ENCODE results near the gene LRMDA. TPM values are rescaled to one million over a fixed set of nuclear protein-coding genes. Genes with fewer than 3 reads are reported as not detected.

The LRMDA gene
- total RNA-seq, 2 experiments from 2014 or later: not detected

- Histone ChIP-seq H3K36me3 (ENCODE audit: insufficient read depth, low read length) (no peaks in the 10 kb centered on the region), H2AFZ (ENCODE audit: low read length) (no peak overlapping the region), H3K9me2 (ENCODE audit: insufficient read depth, low read length) (no peaks in the 10 kb centered on the region), H4K20me1 (ENCODE audit: insufficient read depth, low read length) (no peaks in the 10 kb centered on the region), H3K9me3 (ENCODE audit: low read length) (no peaks in the 10 kb centered on the region), H3K79me2 (ENCODE audit: insufficient read depth, low read depth, low read length) (no peaks in the 10 kb centered on the region), H3K27ac (ENCODE audit: low read depth, low read length, poor library complexity, severe bottlenecking) (no peak overlapping the region), H3K4me2 (ENCODE audit: low read length) (no peak overlapping the region), H3K4me1 (ENCODE audit: insufficient read depth, low read length, poor library complexity, severe bottlenecking) (no peaks in the 10 kb centered on the region), H3K4me3 (ENCODE audit: low read depth, low read length, poor library complexity, severe bottlenecking) (no peak overlapping the region)
- POLR2A ChIA-PET: no interaction called here
- intact Hi-C loops (cut with micrococcal nuclease; ENCODE audit: unreplicated experiment): no loop called here
- TF ChIP-seq EZH2phosphoT487 (IDR thresholded peaks at IDR 0.05; ENCODE audit: borderline replicate concordance, low read depth, low read length): no peak
- TF ChIP-seq, protein P1, sequence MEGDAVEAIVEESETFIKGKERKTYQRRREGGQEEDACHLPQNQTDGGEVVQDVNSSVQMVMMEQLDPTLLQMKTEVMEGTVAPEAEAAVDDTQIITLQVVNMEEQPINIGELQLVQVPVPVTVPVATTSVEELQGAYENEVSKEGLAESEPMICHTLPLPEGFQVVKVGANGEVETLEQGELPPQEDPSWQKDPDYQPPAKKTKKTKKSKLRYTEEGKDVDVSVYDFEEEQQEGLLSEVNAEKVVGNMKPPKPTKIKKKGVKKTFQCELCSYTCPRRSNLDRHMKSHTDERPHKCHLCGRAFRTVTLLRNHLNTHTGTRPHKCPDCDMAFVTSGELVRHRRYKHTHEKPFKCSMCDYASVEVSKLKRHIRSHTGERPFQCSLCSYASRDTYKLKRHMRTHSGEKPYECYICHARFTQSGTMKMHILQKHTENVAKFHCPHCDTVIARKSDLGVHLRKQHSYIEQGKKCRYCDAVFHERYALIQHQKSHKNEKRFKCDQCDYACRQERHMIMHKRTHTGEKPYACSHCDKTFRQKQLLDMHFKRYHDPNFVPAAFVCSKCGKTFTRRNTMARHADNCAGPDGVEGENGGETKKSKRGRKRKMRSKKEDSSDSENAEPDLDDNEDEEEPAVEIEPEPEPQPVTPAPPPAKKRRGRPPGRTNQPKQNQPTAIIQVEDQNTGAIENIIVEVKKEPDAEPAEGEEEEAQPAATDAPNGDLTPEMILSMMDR (conservative IDR thresholded peaks at IDR 0.05; ENCODE audit: low read length): no peak
- CTCF ChIA-PET (ENCODE audit: unreplicated experiment): no interaction called here
- DNase-seq (ENCODE audit: low spot score): no peak
- no TSS peak for BruUV-seq (replicated peaks)
Observed at GRCh38 chr10:75773231-75773780, 341.9 kb downstream of the LRMDA start.

- Histone ChIP-seq H3K79me2 (ENCODE audit: insufficient read depth, low read depth, low read length) (no peaks in the 10 kb centered on the region), H3K4me1 (ENCODE audit: insufficient read depth, low read length, poor library complexity, severe bottlenecking) (no peaks in the 10 kb centered on the region), H3K9me3 (ENCODE audit: low read length) (no peaks in the 10 kb centered on the region), H3K36me3 (ENCODE audit: insufficient read depth, low read length) (no peaks in the 10 kb centered on the region), H4K20me1 (ENCODE audit: insufficient read depth, low read length) (no peaks in the 10 kb centered on the region), H3K27ac (ENCODE audit: low read depth, low read length, poor library complexity, severe bottlenecking) (no peak overlapping the region), H3K4me2 (ENCODE audit: low read length) (no peak overlapping the region), H3K9me2 (ENCODE audit: insufficient read depth, low read length) (no peaks in the 10 kb centered on the region), H2AFZ (ENCODE audit: low read length) (no peak overlapping the region), H3K4me3 (ENCODE audit: low read depth, low read length, poor library complexity, severe bottlenecking) (no peak overlapping the region)
- TF ChIP-seq, protein P1 (conservative IDR thresholded peaks at IDR 0.05; ENCODE audit: low read length): no peak
- no peak for TF ChIP-seq EZH2phosphoT487 (IDR thresholded peaks at IDR 0.05; ENCODE audit: borderline replicate concordance, low read depth, low read length)
- CTCF ChIA-PET (ENCODE audit: unreplicated experiment): no interaction called here
- BruUV-seq (replicated peaks): no TSS peak
- POLR2A ChIA-PET: no interaction called here
- no peak for DNase-seq (ENCODE audit: low spot score)
- intact Hi-C loops (cut with micrococcal nuclease; ENCODE audit: unreplicated experiment): no loop called here
Observed at GRCh38 chr10:75773813-75774782, 342.7 kb downstream of the LRMDA start.

All from OCI-LY7 (cell line).